NCI-H2107 treated with DMSO at 0.1 percent for 48 hours (cell line): ENCODE measurements around the gene TPBG.
A peak's percentile ranks its signal among the peaks of the same experiment; 100 is the strongest.

Source experiments
- DNase-seq: peaks from one replicate; lab custom pipeline; 2025; ENCODE audit not compliant: unreplicated experiment; lab: John Stamatoyannopoulos, UW

The TPBG gene, protein sequence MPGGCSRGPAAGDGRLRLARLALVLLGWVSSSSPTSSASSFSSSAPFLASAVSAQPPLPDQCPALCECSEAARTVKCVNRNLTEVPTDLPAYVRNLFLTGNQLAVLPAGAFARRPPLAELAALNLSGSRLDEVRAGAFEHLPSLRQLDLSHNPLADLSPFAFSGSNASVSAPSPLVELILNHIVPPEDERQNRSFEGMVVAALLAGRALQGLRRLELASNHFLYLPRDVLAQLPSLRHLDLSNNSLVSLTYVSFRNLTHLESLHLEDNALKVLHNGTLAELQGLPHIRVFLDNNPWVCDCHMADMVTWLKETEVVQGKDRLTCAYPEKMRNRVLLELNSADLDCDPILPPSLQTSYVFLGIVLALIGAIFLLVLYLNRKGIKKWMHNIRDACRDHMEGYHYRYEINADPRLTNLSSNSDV

DNA sequence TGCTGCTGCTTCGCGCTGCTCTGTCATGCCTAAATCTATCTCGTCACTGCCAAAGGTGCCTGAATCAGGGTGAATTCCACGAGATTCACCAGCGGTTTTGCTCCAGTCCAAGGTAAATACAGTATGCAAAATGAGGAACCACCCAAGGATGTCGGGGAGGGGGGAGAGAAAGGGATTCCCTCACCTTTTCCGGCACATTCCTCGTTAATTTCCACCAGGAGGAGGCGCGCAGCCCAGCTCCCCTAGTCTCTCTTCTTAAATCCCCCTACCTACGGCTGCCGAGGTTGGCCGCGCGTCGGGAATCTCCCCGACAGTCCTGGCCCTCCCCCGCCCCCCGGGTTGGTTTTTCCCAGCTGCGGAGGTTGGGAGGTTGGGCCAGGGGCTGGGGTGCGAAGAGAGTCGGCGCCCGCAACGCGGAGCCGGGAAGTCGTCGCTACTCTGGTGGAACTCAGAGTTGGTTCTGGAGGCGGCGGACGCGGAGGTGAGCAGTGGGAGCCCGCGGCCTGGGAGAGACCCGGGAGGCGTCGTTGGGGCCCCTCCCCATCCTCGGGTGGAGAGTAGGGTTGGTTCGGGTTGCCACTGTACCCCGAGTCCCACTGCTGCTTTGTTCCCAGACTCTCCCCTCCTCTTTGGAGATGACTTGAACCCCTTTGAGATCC, at the start of gene TPBG:
TSS of gene TPBG (plus strand) at position 390 of the 659 bp plus-strand sequence. CDS start 1,145 bp downstream, outside the sequence.
- no peak for DNase-seq

DNA sequence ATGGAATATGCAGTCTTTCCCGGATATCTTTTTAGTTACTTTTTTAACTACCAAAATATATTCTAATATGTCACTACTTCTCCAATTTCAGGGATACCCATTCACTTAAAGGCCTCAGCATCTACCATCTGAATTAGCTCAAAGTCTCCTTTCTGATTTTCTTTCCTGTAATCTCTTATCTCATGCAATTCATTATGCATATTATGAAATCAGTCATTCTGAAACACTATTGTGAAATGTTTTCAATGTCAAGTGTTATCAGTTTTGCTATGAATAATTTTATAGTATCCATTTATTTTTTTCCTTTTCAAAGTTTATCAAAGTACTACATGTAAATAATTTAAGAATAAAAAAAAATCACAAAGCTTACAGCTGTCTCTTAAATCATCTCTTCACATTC, 41.2 kb upstream of the TPBG start:
- no peak for DNase-seq

DNA sequence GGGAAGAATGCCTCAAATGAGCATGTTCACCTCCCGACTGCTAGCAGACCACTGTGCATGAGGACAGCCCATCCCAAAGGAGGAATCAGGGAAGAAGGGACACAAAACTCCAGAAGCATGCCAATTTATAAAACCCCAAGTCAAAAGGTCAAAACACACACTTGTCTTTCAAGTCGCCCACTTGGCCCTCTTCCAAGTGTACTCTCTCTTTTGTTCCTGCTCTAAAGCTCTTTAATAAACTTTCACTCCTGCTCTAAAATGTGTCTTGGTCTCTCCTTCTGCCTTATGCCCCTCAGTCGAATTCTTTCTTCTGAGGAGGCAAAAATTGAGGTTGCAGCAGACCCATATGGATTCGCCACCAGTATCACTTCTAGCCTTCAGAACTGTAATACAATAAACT, 33.9 kb upstream of the TPBG start:
- DNase-seq, result no peak

DNA sequence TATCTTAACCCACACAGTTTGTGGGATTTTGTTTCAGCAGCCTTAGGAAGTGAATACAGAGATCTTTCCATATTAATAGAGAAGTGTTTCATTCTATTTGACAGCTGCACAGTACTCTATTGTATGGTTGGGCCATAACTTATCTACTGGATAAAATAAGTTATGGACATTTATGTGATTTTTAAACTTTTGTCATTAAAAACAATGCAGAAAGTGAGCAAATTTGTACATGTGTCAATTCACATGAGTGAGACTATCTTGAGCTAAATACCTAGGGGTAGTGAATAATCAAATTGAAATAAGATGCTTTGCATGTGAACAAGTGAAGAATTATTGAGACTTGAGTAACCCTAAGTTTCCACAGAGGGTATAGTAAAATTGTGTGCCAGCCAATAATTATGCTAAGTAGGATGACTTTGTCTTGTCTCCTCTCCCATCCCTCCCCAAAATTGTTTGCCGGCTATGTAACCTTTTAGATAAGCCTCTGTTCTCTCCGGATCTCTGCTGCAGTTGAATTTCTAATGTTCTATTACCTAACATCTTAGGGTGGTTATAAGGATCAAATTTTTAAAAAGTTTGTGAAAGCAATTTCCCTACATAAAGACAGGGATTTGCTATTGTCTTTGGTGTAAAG, 33.3 kb upstream of the TPBG start:
- no peak for DNase-seq

DNA sequence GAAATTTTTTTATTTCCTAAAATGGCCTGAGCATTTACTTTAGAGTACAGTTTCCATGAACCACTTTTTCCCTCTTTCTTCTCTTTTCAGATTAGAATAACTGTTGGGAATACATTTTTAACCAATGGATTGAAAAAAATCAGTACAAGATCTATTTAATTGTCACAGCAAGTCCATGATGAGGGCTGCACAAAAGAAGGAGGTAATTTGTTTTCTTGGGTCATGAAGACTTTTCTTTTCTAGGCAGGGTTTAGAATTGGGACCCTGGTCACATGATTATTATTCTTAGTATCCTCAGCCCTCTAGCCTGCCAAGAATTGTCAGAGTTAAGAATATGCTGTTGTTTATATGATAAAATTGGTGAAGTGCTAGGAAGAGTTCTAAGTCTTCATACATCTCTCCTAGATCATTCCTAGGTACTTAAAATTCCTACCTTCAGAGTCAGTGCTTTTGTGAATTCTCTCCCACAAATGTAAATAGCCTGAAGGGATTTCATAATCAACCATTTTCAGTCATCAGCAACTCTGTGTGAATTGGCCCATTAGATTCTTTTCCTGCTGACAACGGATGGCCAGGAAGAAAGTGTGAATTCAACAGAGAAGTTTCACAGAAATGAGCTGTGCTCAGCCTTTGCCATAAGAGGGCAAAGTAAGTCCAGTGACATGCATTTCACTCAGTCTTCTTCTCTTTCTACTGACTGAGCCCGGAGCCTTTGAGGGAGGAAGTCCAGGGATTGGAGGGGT, 32.4 kb upstream of the TPBG start:
- DNase-seq, result no peak

DNA sequence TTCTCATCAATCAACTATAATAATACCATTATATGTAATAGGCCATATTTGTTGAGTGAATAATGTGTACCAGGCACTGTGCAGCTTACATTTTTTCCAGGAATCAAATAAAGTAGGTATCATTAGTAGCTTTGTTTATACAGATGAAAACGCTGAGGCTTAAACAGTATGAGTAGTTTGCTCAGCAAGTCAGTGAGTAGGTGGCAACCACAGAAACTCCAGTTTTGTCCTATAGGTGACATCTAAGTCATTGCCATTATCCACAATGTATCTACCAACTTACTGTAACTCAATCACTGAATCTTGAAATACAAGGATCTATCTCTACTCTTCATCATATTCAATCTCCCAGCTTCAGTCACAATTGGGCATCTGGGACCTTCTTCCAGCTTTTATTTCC, 29.8 kb upstream of the TPBG start:
- no peak for DNase-seq

DNA sequence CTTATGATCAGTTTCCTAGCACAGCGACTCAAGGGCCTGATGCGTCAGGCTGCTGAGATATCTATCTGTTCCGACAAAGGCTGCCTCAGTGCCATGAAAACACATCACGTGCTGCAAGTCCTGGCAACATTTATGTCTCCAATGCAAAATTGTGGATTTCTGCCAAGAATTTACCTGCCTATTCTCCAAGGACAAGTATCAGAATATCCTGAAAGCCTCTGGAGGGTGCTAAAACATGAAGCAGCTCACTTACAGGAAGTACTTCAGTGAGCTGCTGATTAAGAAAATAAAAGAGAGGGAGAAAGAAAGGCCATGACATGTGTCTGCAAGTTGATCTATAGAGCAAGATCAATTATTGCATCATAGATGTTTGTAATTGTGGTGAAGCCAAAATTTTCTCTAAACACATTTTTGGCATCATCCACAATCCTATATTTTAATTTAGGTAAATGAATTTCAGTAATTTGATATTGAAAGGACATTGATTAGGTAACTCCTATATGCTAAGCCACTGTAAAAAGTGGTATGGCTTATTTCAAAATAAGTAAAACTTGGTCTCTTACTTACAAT, 25.8 kb upstream of the TPBG start:
- peak; percentile 19 for DNase-seq

DNA sequence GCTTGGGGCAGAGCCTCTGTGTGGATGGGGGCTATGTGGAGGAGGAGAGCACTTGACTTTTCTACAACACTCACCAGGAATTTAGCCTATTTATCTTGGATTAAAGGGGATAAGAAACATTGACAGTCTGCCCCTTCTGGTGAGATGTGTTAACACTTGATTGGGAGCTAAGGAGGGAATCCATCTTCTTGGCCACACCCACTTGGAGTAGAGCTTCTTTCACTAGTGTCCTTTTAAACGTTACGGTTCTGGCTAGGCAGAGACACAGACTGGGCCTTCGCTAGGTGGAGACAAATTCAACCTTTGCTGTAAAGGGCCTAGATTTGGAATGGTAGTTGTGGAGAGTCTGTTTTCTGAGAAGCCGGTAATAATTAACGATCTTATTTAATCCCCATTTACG, 15.5 kb upstream of the TPBG start:
- DNase-seq, result no peak

DNA sequence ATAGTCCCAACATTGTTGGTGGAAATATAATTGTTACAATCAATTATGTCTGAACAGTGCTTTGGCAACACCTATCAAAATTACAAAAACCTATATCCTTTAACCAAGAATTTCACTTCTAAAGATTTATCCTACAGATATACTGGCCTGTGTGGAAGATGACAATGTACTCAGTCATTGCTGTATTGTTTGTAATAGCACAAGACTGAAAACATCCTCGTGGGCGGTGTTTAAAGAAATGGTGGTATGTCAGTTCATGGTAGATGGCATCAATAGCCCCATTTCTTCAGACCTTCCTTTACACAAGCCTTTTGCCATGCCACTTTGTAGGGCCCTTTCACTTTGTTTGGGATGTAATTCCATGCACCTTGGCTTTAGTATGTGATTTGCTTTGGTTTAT, 9.8 kb upstream of the TPBG start:
- DNase-seq, result no peak

DNA sequence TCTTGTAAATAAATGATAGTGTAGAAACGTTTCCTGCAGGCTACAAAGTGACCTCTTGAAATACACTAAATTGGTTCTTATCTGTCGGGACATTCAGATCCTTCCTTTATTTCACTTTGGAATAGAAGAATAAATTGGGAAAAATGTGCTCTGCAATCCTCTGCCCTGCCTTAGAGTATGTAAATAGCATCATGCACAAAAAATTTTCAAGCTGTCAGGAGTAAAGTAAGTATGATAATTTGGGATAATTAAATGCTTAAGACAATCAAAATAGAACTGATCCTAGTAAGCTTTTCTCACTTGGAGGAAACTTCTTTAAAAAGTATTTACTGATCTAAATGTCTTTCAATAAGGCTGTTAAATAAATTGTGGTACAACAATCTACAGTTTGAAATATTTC, 3.1 kb upstream of the TPBG start:
- DNase-seq, result no peak

DNA sequence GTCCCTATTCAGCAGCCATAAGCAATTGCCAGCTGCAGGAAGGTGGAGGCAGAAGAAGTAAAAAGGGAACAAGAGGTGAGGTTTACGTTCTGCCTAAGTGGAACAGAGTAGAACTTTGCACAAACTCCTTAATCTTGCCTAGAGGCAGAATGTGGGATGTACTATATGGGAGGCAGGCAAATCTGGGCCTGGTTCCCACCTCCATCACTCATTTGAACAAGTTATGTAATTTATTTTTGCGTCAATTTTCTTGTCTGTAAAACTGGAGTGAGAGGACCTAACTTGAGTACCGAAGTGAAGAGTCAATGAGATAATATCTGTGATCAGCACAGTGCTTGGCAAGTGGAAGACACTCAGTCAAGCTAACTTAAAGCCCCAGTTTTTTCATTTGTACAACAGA, 2.0 kb upstream of the TPBG start:
- no peak for DNase-seq

DNA sequence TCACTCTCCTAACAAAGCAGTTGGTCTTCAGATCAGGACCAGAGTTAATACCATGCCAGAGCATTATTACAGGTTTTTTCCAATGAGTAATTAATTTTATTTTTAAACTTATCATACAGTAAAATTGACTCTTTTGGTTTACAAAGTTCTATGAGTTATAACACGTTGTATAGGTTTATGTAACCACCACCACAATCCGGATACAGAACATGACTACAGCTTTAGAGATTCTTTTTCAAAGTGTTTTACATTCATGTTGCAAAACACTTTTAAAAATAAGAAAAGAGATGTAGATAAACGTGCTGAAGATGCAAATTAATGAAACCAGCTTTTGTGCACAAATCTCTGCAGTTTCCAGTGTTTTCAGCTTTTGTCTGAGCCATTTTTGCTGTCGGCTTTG, 1.5 kb upstream of the TPBG start:
- no peak for DNase-seq

DNA sequence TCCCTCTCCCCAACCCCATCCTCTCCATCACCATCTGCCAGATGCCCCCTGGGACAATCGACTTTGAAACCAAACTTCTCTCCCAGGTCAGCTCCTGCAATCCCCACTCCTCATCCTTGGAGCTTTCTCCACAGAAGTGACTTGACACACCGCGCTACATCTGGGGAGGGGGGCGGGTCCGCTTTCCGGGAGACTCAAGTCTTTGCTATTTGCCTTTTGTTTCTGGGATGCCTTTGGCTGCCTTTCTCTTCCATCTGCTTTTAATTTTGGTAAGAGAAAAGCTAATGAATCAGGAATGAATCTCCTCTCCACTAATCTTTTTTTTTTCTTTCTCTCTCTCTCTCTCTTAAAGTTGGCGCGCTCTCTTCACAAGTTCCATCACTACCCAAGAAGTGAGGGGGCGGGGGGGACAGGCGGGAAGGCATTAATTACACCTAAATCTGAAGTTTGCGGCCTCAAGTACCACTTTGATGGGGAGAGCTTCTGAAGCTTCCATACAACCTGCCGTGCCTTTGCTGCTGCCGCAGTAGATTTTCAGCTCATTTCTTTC, 664 bp upstream of the TPBG start:
- DNase-seq, result no peak

DNA sequence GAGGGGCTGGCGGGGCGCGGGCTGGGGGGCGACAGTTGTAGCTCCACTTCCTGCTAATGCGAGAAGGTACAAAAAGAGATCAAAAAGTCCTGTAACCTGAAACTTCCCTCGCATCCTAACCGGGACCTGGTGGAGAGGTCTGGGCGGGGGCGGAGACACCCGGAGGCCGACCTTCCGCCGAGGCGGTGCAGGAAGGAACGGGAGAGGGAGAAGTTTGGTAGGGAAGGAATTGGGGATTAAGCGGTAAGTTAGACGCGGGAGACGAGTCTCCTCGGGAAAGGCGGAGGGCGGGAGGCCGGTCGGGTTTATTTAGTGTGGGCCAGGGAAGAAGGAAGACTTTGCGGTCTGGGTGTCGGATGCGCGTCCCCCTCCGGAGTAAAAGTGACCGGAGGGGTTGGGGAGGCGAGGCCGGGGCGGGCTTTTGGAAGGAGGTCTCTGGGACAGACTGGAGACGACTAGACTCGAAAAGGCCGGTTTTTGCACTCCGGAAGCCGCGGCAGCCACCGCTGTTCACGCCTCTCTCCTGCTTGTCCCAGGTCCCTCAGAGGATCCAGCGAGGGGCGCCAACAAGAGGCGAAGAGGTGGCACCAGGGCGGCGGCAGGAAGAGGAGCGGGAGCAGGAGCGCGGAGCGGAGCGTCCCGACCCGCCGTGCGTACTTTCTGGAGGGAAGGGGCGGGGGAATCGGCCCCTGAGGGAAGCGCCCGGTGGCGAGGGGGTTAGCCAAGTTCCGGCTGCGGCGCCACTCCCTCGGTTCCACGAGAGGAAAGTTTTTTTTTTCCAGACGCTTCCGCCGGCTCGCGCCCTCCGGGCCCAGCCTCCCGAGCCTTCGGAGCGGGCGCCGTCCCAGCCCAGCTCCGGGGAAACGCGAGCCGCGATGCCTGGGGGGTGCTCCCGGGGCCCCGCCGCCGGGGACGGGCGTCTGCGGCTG, 734 bp downstream of the TPBG start:
- peak; percentile 4 for DNase-seq

DNA sequence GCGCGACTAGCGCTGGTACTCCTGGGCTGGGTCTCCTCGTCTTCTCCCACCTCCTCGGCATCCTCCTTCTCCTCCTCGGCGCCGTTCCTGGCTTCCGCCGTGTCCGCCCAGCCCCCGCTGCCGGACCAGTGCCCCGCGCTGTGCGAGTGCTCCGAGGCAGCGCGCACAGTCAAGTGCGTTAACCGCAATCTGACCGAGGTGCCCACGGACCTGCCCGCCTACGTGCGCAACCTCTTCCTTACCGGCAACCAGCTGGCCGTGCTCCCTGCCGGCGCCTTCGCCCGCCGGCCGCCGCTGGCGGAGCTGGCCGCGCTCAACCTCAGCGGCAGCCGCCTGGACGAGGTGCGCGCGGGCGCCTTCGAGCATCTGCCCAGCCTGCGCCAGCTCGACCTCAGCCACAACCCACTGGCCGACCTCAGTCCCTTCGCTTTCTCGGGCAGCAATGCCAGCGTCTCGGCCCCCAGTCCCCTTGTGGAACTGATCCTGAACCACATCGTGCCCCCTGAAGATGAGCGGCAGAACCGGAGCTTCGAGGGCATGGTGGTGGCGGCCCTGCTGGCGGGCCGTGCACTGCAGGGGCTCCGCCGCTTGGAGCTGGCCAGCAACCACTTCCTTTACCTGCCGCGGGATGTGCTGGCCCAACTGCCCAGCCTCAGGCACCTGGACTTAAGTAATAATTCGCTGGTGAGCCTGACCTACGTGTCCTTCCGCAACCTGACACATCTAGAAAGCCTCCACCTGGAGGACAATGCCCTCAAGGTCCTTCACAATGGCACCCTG, 1.6 kb downstream of the TPBG start:
- DNase-seq, result no peak

DNA sequence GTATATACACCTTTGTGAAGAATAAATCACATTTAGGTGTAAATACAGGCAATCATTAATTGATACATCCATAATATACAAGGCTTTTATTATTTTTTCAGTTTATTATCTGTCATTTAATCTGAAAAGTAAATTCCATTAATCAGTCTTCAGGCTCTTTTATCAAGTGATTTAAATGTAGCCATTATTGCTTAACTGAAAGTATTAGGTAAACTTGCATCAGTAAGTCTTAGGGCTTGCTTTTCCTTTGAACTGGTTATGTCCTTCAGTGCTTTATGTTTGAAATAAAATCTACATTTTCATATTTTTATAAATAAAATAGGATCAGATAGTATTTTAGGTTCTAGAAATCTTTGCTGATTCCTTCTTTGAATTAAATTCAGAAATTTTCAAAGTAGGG, 4.1 kb downstream of the TPBG start:
- no peak for DNase-seq

DNA sequence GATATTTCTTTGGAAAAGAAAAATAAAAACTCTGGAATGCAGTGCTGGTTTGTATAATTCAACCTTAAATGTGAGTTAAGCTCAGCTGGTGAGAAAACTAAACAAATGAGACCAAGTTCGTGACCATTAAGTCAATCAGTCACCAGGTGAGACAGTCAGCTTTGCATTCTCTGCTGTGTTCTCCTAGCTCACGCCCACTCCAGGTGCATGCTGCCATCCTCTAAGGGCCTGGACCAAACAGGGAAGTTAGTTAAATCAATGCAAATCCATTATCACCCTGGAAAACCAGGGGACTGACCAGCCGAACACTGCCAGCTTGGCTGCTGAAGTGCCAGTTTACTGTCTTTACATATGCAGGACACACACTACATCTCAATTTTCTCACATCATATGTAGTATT, 7.2 kb downstream of the TPBG start:
- no peak for DNase-seq

DNA sequence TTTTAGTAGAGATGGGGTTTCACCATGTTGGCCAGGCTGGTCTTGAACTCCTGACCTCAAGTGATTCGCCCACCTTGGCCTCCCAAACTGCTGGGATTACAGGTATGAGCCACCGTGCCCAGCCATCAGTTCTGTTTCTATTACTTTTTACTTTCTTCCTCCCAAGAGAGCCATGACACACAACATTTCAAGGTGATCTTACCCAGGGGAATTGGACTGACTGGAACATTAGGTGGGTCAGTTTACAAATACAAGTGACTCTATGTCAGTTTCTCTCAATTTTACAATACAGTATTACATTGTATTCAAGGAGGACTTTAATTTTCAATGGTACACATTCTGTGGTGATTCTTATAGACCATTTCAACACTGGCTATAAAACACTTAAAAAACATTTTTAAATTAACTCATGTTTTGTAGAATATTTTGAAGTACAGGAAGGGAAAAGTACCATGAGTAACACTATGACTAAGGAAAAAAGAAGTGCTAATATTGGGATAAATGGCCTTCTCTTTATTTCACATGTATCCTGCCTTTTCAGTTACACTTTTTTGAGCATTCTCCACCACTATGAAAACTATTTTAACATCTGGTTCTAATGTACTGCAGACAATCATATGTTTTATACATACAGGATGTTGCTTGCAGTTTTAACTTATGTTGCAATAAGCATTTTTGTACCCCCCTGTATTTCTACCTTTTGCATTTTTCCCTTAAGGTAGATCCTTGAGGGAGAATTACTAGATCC, 8.4 kb downstream of the TPBG start:
- DNase-seq, result no peak
